GM12875 (cell line): ENCODE data around the gene DAB1.

Experiments used
- H3K4me3 ChIP-seq: one replicate; pipeline ENCODE4 v1.5.1; 2011; ENCODE audit warnings: low read depth, low read length, control low read depth
- TF ChIP-seq, protein P1 (sequence below): IDR thresholded peaks from 2 replicates; pipeline ENCODE4 v1.5.1; 2011; ENCODE audit warnings: low read depth, mild to moderate bottlenecking, control low read depth, inconsistent platforms, low read length, moderate library complexity, borderline replicate concordance; ENCODE audit not compliant: insufficient read depth

The DAB1 gene

DNA sequence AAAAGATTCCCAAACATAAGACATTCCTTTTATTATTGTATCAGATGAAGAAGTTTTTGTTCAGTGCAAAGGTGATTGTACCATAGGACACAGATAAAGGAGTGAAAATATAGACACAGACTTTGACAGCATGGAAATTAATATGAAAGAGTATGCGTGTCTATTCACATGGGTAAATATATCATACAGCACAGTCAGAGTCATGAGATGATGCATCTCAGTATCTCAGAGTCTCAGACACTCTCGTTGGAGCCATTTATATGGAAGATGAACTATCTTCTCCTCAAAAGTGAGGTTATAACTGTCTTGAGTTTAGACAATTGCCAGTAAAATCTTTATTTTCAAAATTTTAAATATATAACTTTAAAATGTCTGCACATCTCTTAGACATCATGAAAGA is 299.7 kb downstream of the DAB1 start:
- TF ChIP-seq, protein P1, sequence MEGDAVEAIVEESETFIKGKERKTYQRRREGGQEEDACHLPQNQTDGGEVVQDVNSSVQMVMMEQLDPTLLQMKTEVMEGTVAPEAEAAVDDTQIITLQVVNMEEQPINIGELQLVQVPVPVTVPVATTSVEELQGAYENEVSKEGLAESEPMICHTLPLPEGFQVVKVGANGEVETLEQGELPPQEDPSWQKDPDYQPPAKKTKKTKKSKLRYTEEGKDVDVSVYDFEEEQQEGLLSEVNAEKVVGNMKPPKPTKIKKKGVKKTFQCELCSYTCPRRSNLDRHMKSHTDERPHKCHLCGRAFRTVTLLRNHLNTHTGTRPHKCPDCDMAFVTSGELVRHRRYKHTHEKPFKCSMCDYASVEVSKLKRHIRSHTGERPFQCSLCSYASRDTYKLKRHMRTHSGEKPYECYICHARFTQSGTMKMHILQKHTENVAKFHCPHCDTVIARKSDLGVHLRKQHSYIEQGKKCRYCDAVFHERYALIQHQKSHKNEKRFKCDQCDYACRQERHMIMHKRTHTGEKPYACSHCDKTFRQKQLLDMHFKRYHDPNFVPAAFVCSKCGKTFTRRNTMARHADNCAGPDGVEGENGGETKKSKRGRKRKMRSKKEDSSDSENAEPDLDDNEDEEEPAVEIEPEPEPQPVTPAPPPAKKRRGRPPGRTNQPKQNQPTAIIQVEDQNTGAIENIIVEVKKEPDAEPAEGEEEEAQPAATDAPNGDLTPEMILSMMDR, result no peak

DNA sequence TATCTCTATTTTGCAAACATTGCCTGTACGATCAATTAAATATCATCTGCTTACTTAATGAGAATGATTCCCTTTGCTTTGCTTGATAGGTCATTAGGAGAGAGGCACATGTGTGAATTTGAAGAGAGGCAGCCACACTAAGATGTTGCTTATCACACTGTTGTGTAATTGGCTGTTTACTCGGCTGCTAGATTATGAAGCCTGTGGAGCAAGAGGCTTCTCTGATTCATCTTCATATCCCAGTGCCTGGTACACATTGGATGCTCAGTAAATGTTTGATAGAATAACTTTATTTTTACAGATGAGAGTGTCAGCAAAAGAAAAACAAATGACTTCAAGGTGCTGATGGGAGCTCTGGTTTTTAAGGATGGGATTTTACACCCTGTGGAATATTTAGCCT is 301.8 kb downstream of the DAB1 start:
- TF ChIP-seq, protein P1, result no peak
- no peak overlapping the region for H3K4me3 ChIP-seq

More for the DNA sequence above, 299.7 kb downstream of the DAB1 start:
- H3K4me3 ChIP-seq, result no peak overlapping the region

DNA sequence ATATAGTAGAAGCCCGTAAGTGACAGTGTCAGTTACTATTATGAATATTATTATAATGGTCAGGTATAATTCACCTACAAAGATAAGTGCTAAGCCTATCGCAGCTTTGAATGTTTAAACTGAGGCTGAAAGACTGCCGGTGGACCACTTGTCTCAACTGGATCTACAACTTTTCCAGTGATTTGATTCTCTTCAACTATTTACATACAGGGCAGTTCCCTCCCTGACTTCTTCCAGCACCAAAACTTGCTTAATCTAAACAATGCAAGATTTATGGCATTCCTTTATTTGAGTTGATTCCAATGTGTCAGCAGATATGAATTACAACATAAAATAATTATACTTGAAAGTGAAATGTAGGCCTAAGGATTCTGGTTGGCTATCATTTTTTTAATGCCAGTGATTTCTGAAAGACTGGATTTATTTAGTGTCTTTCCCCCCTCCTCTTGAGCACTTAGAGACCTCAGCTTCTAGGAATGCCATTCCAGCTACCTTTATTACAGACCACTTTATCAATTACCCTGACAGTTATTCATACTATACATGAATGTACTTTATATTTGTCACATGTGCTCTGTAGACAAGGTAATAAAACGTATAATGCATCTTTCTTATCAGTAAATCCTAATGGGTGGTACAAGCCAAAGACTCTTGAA is 304.8 kb downstream of the DAB1 start:
- no peak overlapping the region for H3K4me3 ChIP-seq
- TF ChIP-seq, protein P1, result no peak

DNA sequence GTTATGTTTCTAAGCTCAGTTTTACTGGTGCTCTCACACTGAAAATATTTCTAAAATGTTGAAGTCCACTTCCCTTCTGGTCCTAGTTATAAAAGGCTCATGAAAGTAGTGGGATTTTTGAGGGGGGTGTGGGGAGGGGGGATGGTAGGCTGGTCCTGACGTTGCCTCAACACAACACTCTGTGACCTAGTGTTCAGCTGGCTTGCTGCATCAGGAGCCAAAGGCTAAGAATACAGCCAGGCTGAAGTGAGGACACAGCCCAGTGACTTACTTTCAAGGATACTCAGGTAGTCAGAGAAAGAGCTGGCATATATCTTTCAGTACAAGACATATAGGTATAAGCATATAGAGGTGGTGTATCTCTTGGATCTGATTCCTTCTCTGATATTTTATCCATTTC is 306.1 kb downstream of the DAB1 start:
- TF ChIP-seq, protein P1, result no peak
- no peak overlapping the region for H3K4me3 ChIP-seq

DNA sequence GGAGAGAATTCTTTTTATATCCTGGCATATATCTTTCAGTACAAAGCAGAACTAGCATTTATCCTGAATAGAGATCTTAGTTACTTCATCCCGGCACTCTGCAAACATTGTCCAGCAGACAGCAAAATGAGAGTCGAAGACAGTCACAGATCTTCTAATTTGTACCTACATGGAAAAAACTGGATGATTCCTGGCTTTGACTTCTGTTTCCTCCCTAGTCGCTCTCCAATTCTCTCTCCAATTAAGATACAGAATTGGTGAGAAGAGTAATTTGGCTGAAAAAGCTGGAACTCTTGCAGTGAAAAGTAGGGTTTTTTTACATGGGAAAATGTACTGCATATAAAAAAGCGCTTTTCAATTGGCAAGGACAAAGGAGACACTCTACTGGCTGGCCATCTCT is 307.0 kb downstream of the DAB1 start:
- TF ChIP-seq, protein P1, result no peak
- H3K4me3 ChIP-seq, result no peak overlapping the region

DNA sequence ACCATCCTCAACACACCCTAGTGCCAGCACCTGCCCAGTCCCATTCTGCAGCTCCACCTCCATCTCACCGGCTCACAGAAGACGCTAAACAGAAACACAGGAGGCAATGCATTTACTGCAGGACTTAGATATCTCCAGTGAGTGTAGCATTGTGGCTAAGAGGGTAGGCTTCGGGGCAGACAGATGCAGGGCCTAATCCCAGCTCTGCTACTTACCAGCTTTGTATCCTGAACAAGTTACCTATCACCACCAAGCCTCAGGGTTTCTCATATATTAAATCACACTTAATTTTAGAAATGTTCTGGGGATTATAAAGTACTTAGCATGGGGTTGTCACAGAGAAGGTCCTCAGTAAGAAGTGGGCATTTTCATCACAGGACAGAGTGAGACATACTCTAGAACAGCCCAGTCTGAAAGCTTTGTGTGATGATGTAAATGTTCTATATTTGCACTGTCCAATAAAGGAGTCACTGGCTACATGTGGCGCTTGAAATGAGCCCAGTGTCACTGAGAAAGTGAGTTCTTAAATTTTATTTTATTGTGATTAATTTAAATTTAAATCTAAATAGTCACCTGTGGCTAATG is 308.7 kb downstream of the DAB1 start:
- TF ChIP-seq, protein P1, result no peak
- H3K4me3 ChIP-seq, result no peak overlapping the region

DNA sequence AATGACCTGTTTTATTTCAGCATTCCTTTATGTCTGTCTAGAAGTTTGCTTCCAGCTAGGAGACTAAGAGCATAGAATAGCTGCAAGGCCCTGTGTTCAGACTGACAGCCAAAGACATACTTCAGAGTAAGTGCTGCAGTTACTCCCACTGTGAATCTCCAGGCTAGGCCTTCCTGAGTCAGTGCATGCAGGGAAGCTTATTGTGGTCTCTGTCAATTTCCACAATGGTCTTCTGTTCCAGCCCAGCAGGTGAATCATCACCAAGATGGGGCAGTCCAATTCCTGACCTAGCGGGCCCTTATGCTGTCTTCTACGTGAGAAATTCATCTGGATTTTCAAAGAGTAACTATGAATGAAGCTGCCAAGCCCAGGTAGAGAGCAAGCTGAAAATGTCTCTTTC is 311.7 kb downstream of the DAB1 start:
- no peak overlapping the region for H3K4me3 ChIP-seq
- TF ChIP-seq, protein P1, result no peak
